CD8-positive, alpha-beta memory T cell (primary cell): Measurements from ENCODE around the gene NFATC2. TPM values are rescaled to one million over a fixed set of nuclear protein-coding genes. Genes with fewer than 3 reads are reported as not detected.
A peak's percentile ranks its signal among the peaks of the same experiment; 100 is the strongest.

ENCODE experiments used
- CTCF ChIA-PET: fragments of 350-600 bp; sonication (Branson Sonifier 250); formaldehyde crosslinking; loops from one replicate; lab custom pipeline; 2021; ENCODE audit warnings: antibody characterized with exemption; lab: Charles Lee
- POLR2A ChIA-PET: fragments of 350-600 bp; sonication (Branson Sonifier 250); formaldehyde crosslinking; loops from one replicate; lab custom pipeline; 2021; ENCODE audit warnings: antibody characterized with exemption; lab: Charles Lee
- DNase-seq, 5 donors: peaks; one replicate each; pipeline versions ENCODE4 v3.0.0 to v3.0.0-alpha.2; 2020 to 2022; ENCODE audit warnings: mixed read lengths in 1 of 5
- H3K27ac ChIP-seq: one replicate; pipeline ENCODE4 v1.7.0; 2013; ENCODE audit warnings: low read depth, mild to moderate bottlenecking, low read length, moderate library complexity
- H3K27me3 ChIP-seq: 2 replicates; pipeline ENCODE4 v1.7.0; 2013; ENCODE audit warnings: low read length, mild to moderate bottlenecking; ENCODE audit not compliant: insufficient read depth, poor library complexity, severe bottlenecking
- H3K36me3 ChIP-seq: 2 replicates; pipeline ENCODE4 v1.7.0; 2013; ENCODE audit warnings: mild to moderate bottlenecking, low read length, moderate library complexity; ENCODE audit not compliant: insufficient read depth
- H3K4me1 ChIP-seq: 2 replicates; pipeline ENCODE4 v1.7.0; 2013; ENCODE audit warnings: mild to moderate bottlenecking, low read length, moderate library complexity; ENCODE audit not compliant: insufficient read depth
- H3K4me3 ChIP-seq: 2 replicates; pipeline ENCODE4 v1.7.0; 2013; ENCODE audit warnings: mild to moderate bottlenecking, low read length
- H3K9me3 ChIP-seq: 2 replicates; pipeline ENCODE4 v1.7.0; 2013; ENCODE audit warnings: mild to moderate bottlenecking, low read length
- H3K27ac Mint-ChIP-seq, 8 donors: one replicate each; pipeline ENCODE4 v1.8.0; 2020 to 2021; ENCODE audit warnings: mixed read lengths in 8 of 8, mild to moderate bottlenecking in 6 of 8, inconsistent platforms in 3 of 8, moderate library complexity in 3 of 8
- H3K27me3 Mint-ChIP-seq, 2 donors: one replicate each; pipeline ENCODE4 v1.8.0; 2020 to 2021; ENCODE audit warnings: mixed read lengths in 2 of 2, mild to moderate bottlenecking in 1 of 2, moderate library complexity in 1 of 2
- H3K36me3 Mint-ChIP-seq, 3 donors: one replicate each; pipeline ENCODE4 v1.8.0; 2020 to 2021; ENCODE audit warnings: mixed read lengths in 3 of 3, inconsistent platforms in 1 of 3, mild to moderate bottlenecking in 1 of 3
- H3K4me1 Mint-ChIP-seq, 3 donors: one replicate each; pipeline ENCODE4 v1.8.0; 2020 to 2021; ENCODE audit warnings: mixed read lengths in 3 of 3, inconsistent platforms in 1 of 3, mild to moderate bottlenecking in 1 of 3
- H3K4me3 Mint-ChIP-seq, 7 donors: one replicate each; pipeline ENCODE4 v1.8.0; 2020 to 2021; ENCODE audit warnings: mixed read lengths in 7 of 7, mild to moderate bottlenecking in 6 of 7, moderate library complexity in 4 of 7, inconsistent platforms in 2 of 7
- H3K9me3 Mint-ChIP-seq, 5 donors: one replicate each; pipeline ENCODE4 v1.8.0; 2020 to 2022; ENCODE audit warnings: mixed read lengths in 5 of 5, mild to moderate bottlenecking in 3 of 5, moderate library complexity in 2 of 5, inconsistent platforms in 1 of 5
- polyA plus RNA-seq: library from polyadenylated mRNA; unstranded; fragments of 300-500 nt; fragmentation: Illumina TruSeq; gene quantifications from one replicate; pipeline ENCODE4 v1.2.3, GENCODE V29; 2021
- total RNA-seq, 2 experiments: library from RNA; stranded (reverse); gene quantifications; one replicate each; pipeline ENCODE4 v1.2.3, GENCODE V29; 2021

The NFATC2 gene
- total and polyA plus RNA-seq, 3 experiments from 2014 or later: 52.1 to 64.4 (median 63.0) TPM

DNA sequence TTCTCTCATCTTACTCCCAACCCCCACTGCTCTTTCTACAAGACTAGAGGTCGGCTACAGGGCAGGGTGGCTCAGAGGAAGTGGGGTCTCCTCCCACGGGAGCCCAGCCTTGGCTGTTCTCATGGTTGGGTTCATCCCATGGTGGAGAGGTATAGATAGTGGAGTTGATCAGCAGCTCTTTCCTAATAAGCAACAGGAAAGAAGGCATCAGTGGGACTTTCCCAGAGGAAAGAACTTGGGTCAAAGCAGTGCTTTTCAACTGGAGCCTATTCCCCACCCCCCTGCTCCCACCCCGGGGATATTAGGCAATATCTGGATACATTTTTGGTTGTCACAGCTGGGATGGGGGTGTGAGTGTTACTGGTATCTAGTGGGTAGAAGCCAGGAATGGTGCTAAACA is 200.9 kb downstream of the NFATC2 start:
- POLR2A ChIA-PET: no interaction called here

GRCh38 chr20:51340451-51340840 is 202.1 kb downstream of the NFATC2 start:
- ChIA-PET POLR2A (no interaction called here), CTCF (no interaction called here)
- Histone ChIP-seq H3K36me3 (no peaks in the 10 kb centered on the region), H3K4me1 (no peaks in the 10 kb centered on the region), H3K9me3 (no peaks in the 10 kb centered on the region), H3K4me3 (no peak overlapping the region), H3K27ac (no peak overlapping the region), H3K27me3 (no peaks in the 10 kb centered on the region)
- H3K36me3 Mint-ChIP-seq: peaks cover 0 to 8% (median 2%) of the 10 kb centered on the region in 3 donors
- peaks cover 0 to 3% (median 0%) of the 10 kb centered on the region in 5 donors for H3K9me3 Mint-ChIP-seq
- H3K4me1 Mint-ChIP-seq: peaks cover 5 to 19% (median 18%) of the 10 kb centered on the region in 3 donors
- no peak overlapping the region for H3K4me3 Mint-ChIP-seq
- DNase-seq: no peak
- no peak overlapping the region for H3K27ac Mint-ChIP-seq
- peaks cover 0 to 4% of the 10 kb centered on the region in 2 donors for H3K27me3 Mint-ChIP-seq

More for the DNA sequence above, 200.9 kb downstream of the NFATC2 start:
- Histone ChIP-seq H3K4me1 (no peaks in the 10 kb centered on the region), H3K36me3 (no peaks in the 10 kb centered on the region), H3K9me3 (no peaks in the 10 kb centered on the region), H3K27ac (no peak overlapping the region), H3K27me3 (no peaks in the 10 kb centered on the region), H3K4me3 (no peak overlapping the region)
- Mint-ChIP-seq H3K36me3 (peaks cover 0 to 8% (median 7%) of the 10 kb centered on the region in 3 donors), H3K27ac (peak overlapping the region in 1 of 8 donors; percentile 30), H3K27me3 (peaks cover 0 to 5% of the 10 kb centered on the region in 2 donors), H3K4me1 (peaks cover 5 to 19% (median 15%) of the 10 kb centered on the region in 3 donors), H3K4me3 (no peak overlapping the region), H3K9me3 (peaks cover 0 to 3% (median 0%) of the 10 kb centered on the region in 5 donors)
- no peak for DNase-seq
- CTCF ChIA-PET: interaction anchor here (1.7 kb wide), 1 partner anchor 16 kb away, joined by 6 read pairs; no protein-coding TSS in a partner anchor

- no peaks in the 10 kb centered on the region for H3K4me1 ChIP-seq
- H3K36me3 ChIP-seq: no peaks in the 10 kb centered on the region
- no peak overlapping the region for H3K4me3 Mint-ChIP-seq
- peaks cover 0 to 4% of the 10 kb centered on the region in 2 donors for H3K27me3 Mint-ChIP-seq
- H3K36me3 Mint-ChIP-seq: peaks cover 0 to 8% (median 2%) of the 10 kb centered on the region in 3 donors
- H3K27ac ChIP-seq: no peak overlapping the region
- peaks cover 5 to 21% (median 19%) of the 10 kb centered on the region in 3 donors for H3K4me1 Mint-ChIP-seq
- H3K9me3 Mint-ChIP-seq: peaks cover 0 to 3% (median 0%) of the 10 kb centered on the region in 5 donors
- no peak overlapping the region for H3K27ac Mint-ChIP-seq
- H3K9me3 ChIP-seq: no peaks in the 10 kb centered on the region
- H3K4me3 ChIP-seq: no peak overlapping the region
- CTCF ChIA-PET: interaction anchor here (1.0 to 1.3 kb wide), 2 partner anchors 13 to 14 kb away, joined by 3 to 4 read pairs; no protein-coding TSS in a partner anchor
- POLR2A ChIA-PET: interaction anchor here (0.5 kb wide), 1 partner anchor 67 kb away, joined by 3 read pairs; no protein-coding TSS in a partner anchor
- no peaks in the 10 kb centered on the region for H3K27me3 ChIP-seq
- no peak for DNase-seq
These were observed 202.6 kb downstream of the NFATC2 start for GRCh38 chr20:51339721-51340450.

- H3K9me3 ChIP-seq: no peaks in the 10 kb centered on the region
- Mint-ChIP-seq H3K27me3 (peaks cover 0 to 4% of the 10 kb centered on the region in 2 donors), H3K4me1 (peaks cover 5 to 21% (median 19%) of the 10 kb centered on the region in 3 donors), H3K36me3 (peaks cover 0 to 6% (median 2%) of the 10 kb centered on the region in 3 donors), H3K9me3 (peaks cover 0 to 3% (median 0%) of the 10 kb centered on the region in 5 donors), H3K27ac (no peak overlapping the region), H3K4me3 (no peak overlapping the region)
- POLR2A ChIA-PET: no interaction called here
- H3K27ac ChIP-seq: no peak overlapping the region
- no peak for DNase-seq
- no peaks in the 10 kb centered on the region for H3K4me1 ChIP-seq
- H3K27me3 ChIP-seq: no peaks in the 10 kb centered on the region
- CTCF ChIA-PET: interaction anchor here (1.0 to 1.3 kb wide), 2 partner anchors 12 to 13 kb away, joined by 3 to 4 read pairs; no protein-coding TSS in a partner anchor
- H3K4me3 ChIP-seq: no peak overlapping the region
- no peaks in the 10 kb centered on the region for H3K36me3 ChIP-seq
These were observed 203.7 kb downstream of the NFATC2 start for GRCh38 chr20:51338692-51339440.

- H3K4me1 Mint-ChIP-seq: peaks cover 5 to 21% (median 19%) of the 10 kb centered on the region in 3 donors
These were observed 205.3 kb downstream of the NFATC2 start for GRCh38 chr20:51337126-51337805.

More at GRCh38 chr20:51337126-51337805, 205.3 kb downstream of the NFATC2 start:
- H3K27me3 Mint-ChIP-seq: peaks cover 0 to 1% of the 10 kb centered on the region in 2 donors
- H3K4me3 Mint-ChIP-seq: peak overlapping the region in 2 of 7 donors; percentile 29 to 61
- no peaks in the 10 kb centered on the region for H3K9me3 Mint-ChIP-seq
- Histone ChIP-seq H3K4me1 (no peaks in the 10 kb centered on the region), H3K4me3 (no peak overlapping the region), H3K27me3 (no peaks in the 10 kb centered on the region), H3K27ac (no peak overlapping the region), H3K9me3 (no peaks in the 10 kb centered on the region), H3K36me3 (no peaks in the 10 kb centered on the region)
- ChIA-PET CTCF (interaction anchor here (1.5 kb wide), 1 partner anchor 11 kb away, joined by 9 read pairs; no protein-coding TSS in a partner anchor), POLR2A (no interaction called here)
- peaks cover 0 to 2% (median 0%) of the 10 kb centered on the region in 3 donors for H3K36me3 Mint-ChIP-seq
- no peak for DNase-seq
- peak overlapping the region in 3 of 8 donors; percentile 36 to 64 (median 47) for H3K27ac Mint-ChIP-seq

Other genes with a start within 250 kb of the NFATC2 start
- 1 to 10 TPM; 2.0 to 2.3 TPM for gene ATP9A, start 225.7 kb upstream of the NFATC2 start, total RNA-seq
- gene ATP9A, start 225.7 kb upstream of the NFATC2 start, polyA plus RNA-seq: 0.46 TPM